Measurements from ENCODE around the gene PIGN. TPM values are rescaled to one million over a fixed set of nuclear protein-coding genes. Genes with fewer than 3 reads are reported as not detected.

PIGN gene
- total and polyA plus RNA-seq, 2 of the 8 experiments (the other 6 are each of a cell fraction or from before 2014, with no cell fraction given), result 20.9 to 26.3 TPM

GRCh38 chr18:62211325-62211828, 24.5 kb upstream of the PIGN start:
- H3K18ac ChIP-seq (ENCODE audit: extremely low read depth, low read length), result no peak overlapping the region
- H2AFZ ChIP-seq (ENCODE audit: low read length), result no peak overlapping the region
- no peak overlapping the region for H3K14ac ChIP-seq (ENCODE audit: insufficient read length)
- H3K9ac ChIP-seq (replicated peaks in 1 of 4; ENCODE audit: extremely low read depth in 1 of 4, low read depth in 3 of 4, low read length in 3 of 4), result no peak overlapping the region
- DNase-seq (ENCODE audit: low read depth in 1 of 2, low spot score in 2 of 2) (no peak), FAIRE-seq (no peak)
- H2AK5ac ChIP-seq (ENCODE audit: low read depth, low read length), result no peak overlapping the region
- H4K20me1 ChIP-seq (replicated peaks in 1 of 2; ENCODE audit: control insufficient read depth in 1 of 2, insufficient read depth in 2 of 2, low read length in 2 of 2), result peaks cover 0 to 3% of the 10 kb centered on the region in 2 experiments
- H3K27ac ChIP-seq (ENCODE audit: low read depth, low read length), result no peak overlapping the region
- no peaks in the 10 kb centered on the region for H3K9me3 ChIP-seq (ENCODE audit: insufficient read depth in 2 of 2, low read depth in 1 of 2, low read length in 1 of 2)
- H3K23me2 ChIP-seq (ENCODE audit: low read depth, low read length), result no peaks in the 10 kb centered on the region
- no peak overlapping the region for H3K23ac ChIP-seq (ENCODE audit: insufficient read length)
- H3K79me1 ChIP-seq (ENCODE audit: low read depth, low read length), result no peaks in the 10 kb centered on the region; the same call in 1 of the 2 replicates
- H3K36me3 ChIP-seq (ENCODE audit: control insufficient read depth in 2 of 4, insufficient read depth in 4 of 4, low read length in 3 of 4), result peaks cover 0 to 13% (median 5%) of the 10 kb centered on the region in 4 experiments; a peak in 3 of 8 replicates
- H2BK120ac ChIP-seq (replicated peaks; ENCODE audit: low read depth, low read length), result no peak overlapping the region
- no peaks in the 10 kb centered on the region for H3K27me3 ChIP-seq (replicated peaks in 1 of 4; ENCODE audit: control insufficient read depth in 3 of 4, extremely low read depth in 1 of 4, insufficient read depth in 3 of 4, low read length in 3 of 4)
- no peak overlapping the region for H3K4me2 ChIP-seq (ENCODE audit: insufficient read depth in 1 of 2, low read depth in 2 of 2, low read length in 2 of 2)
- TF ChIP-seq GTF2F1 (IDR thresholded peaks at IDR 0.05; ENCODE audit: borderline replicate concordance, low read depth, low read length) (no peak), RXRA (IDR thresholded peaks at IDR 0.05; ENCODE audit: insufficient read depth, low read depth, low read length) (no peak)
- H4K5ac ChIP-seq (ENCODE audit: insufficient read length, low read depth, low read length), result no peak overlapping the region
- no peak overlapping the region for H4K91ac ChIP-seq (replicated peaks; ENCODE audit: insufficient read length, low read length)
- no peak overlapping the region for H2BK20ac ChIP-seq (ENCODE audit: low read length)
- H4K8ac ChIP-seq (ENCODE audit: extremely low read depth, insufficient read depth, low read length), result no peak overlapping the region
- no peaks in the 10 kb centered on the region for H3K4me1 ChIP-seq (replicated peaks in 1 of 4; ENCODE audit: control insufficient read depth in 3 of 4, insufficient read depth in 4 of 4, low read length in 3 of 4)
- no peak overlapping the region for H2BK15ac ChIP-seq (ENCODE audit: low read length)
- H2BK5ac ChIP-seq (ENCODE audit: low read depth, low read length), result no peak overlapping the region
- POLR2A ChIA-PET (ENCODE audit: partially characterized antibody), result no interaction called here
- no peak overlapping the region for H3K4me3 ChIP-seq (ENCODE audit: extremely low read depth in 1 of 4, insufficient read depth in 2 of 4, low read depth in 3 of 4, low read length in 4 of 4)
- H3K56ac ChIP-seq (replicated peaks; ENCODE audit: insufficient read length, low read depth, low read length), result no peak overlapping the region
- CTCF ChIA-PET (ENCODE audit: partially characterized antibody), result interaction anchor here (1.0 kb wide), 1 partner anchor 38 kb away, joined by 4 read pairs; no protein-coding TSS in a partner anchor
- H3K4ac ChIP-seq (replicated peaks; ENCODE audit: insufficient read length, low read depth, low read length), result no peak overlapping the region
- no peak overlapping the region for H2BK12ac ChIP-seq (ENCODE audit: low read depth, low read length)
- peaks cover 0 to 46% of the 10 kb centered on the region in 2 experiments; a peak in 2 of 4 replicates for H3K79me2 ChIP-seq (ENCODE audit: control insufficient read depth in 1 of 2, insufficient read depth in 2 of 2, low read length in 2 of 2)

Measured in H1 (cell line).